Measurements from ENCODE around the gene ADM2.

- TF ChIP-seq POLR2AphosphoS5 (IDR thresholded peaks at IDR 0.05) (no peak), EP300 (IDR thresholded peaks at IDR 0.05) (no peak), CTCF (IDR thresholded peaks at IDR 0.05) (no peak), POLR2A (IDR thresholded peaks at IDR 0.05; ENCODE audit: low read depth) (no peak)
Observed at GRCh38 chr22:50469377-50470305, 11.7 kb upstream of the ADM2 start.

Data from esophagus muscularis mucosa (tissue), 4 donors.